HCEC 1CT (cell line): ENCODE data around the gene KRTAP5-10.
"Not testable (repeated sequence)": the region's sequence is repeated elsewhere in the genome, so short reads cannot be mapped to it uniquely, and the experiment has no call there.

ENCODE experiments used
- DNase-seq: peaks from one replicate; pipeline ENCODE4 v3.0.0-alpha.2; 2017

Gene KRTAP5-10

DNA sequence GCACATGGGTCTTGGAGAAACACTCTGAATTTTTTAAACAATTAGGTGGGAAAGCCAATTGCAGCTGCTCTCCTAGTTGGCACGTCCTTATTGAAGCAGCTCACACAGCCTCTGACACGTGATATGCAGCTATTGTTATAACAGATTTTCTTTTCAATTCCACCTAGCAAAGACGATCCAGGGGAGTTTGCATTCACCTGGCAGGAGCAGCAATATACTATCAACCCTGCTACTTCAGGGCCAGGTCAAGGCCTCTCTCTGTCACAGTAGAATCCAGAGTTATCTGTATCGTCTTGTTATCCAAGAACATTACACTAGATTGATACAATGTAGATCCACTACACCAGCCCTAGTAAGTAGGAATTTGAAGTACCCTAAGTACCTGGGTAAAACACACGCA is 9.1 kb downstream of the KRTAP5-10 start:
- DNase-seq: no peak

DNA sequence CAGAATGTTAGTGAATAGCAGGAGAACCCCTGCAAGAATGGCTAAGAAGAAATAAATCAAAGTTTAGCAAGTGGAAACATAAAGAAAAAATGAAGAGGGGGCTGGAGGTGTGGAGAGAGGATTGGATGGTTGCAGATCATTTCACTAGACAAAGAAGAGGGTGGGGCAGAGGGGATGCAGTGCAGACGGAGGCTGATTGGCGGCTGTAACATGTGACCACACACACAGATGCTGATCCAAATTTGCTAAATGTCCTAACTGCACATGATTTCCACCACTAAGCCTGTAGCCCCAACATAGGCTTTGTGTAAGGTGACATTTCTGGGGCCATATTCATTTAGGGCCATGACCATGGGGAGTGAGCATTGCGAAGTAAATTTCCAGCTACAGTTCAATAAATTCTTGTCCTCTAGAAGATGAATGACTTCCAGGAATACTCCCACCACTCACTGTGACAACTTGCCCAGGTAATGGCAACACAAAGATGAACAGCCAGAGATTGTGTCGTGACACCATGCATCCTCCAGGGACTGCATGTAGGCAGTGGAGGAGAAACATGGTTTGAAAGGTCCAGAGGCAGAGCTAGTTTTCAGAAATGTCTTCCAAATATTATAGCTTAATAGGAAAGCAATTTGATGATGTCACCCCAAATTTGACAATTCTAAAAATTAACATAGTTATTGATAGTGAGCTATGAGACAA is 10.5 kb downstream of the KRTAP5-10 start:
- no peak for DNase-seq

DNA sequence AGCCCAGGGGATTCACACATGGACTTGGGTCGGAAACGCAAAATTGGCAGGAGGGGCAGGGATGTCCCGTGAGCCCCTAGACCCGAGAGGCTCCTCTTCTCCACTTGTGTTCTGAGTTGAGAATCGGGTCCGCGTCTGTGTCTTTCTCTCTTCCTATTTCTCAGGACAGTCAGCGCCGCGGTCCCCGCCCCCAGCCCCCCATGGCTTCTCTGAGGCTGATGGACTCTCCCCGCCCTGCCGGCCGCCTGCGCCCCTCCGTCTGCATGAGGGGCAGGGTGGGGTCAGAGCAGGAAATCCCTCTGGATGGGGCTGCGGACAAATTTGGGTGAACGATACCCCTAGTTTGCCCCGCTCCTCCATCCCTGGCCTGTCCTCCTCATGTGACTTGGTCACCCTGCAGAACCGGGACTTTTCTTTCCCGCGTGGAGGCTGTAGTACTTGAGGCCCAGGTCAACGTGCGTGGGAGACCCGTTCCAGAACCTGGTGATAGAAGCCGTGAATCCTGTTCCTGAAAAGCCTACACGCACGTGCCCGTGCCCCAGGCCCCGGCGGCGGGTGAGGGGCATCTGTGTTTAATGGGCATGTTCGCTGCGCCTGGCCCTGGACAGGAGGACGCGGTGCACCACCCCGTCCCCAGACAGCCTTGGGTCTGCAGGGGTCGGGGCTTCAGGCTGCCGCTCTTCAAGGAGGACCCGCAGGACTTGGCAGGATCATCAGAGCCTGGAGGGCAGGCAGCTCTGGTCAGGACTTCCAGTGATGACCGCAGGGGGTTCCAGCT is 11.5 kb downstream of the KRTAP5-10 start:
- DNase-seq: not testable (repeated sequence)

DNA sequence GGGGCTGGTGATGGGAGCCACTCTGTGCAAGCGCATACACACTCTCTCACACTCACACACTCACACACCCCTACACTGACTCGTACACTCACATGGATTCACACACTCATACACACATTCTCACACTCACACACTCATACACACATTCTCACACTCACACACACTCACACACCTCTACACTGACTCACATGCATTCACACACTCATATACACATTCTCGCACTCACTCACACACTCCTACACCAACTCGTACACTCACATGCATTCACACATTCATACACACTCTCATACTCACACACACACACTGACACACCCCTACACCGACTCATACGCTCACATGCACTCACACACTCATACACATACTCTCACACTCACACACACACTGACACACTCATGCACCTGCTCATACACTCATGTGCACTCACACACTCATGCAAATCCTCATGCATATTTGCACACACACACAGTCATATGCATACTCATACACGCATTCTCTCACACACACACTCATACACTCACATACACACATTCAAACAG is 12.2 kb downstream of the KRTAP5-10 start:
- no peak for DNase-seq

DNA sequence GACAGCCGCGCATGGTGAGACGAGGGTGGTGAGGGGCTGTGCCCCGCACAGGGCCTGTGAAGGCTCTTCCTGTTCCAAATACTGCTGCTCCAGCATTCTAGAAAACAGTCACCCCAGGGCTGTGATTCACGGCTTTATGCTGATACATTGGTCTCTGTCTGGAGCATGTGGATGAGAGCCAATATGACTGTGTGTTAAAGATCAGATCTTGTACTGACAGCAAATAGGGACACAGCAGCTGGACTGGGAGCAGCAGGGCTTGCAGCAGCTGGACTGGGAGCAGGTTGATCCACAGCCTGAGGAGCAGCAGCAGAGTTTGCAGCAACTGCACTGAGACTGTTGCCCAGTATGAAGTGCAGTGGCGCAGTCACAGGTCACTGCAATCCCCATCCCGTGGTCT is 14.2 kb downstream of the KRTAP5-10 start:
- not testable (repeated sequence) for DNase-seq

DNA sequence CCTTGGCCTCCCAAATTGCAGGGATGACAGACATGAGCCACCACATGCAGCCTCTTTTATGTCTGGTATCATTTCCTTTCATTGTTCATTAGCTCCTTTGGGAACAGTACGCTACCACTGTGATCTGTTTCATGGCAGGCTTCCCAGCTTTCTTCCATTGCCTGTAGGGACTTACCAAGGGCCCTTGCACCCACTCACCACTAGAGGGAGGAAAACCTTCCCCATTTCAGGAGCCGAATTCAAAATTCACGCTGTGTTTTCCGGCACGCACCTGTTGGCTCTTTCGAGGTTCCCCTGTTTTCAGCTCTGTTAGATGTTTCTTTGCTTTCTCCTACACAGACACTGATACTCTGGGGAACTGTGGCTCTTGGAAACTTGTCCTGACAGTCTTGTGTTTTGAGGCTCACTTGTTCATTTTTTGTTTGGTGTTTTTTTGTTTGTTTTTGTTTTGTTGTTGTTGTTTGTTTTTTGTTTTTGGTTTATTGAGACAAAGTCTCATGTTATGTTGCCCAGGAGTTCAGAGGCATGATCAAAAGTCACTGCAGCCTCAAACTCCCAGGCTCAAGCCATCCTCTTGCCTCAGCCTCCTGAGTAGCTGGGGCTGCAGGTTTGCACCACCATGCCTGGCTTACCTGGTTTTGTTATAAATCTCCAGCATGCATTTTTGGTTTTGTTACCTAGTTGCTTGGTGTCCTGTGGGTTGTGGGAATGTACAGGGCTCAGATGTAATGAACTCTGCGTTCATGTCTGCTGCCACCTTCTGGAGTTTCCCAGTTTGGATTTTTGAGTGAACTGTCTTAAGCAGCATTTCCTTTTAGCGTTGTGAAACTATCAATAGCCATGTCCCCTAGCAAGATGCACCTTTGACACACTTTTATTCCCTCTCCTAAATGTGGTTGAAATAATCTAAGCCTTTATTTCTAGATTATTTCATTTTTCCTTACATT is 15.0 kb downstream of the KRTAP5-10 start:
- DNase-seq: peak; percentile 68

DNA sequence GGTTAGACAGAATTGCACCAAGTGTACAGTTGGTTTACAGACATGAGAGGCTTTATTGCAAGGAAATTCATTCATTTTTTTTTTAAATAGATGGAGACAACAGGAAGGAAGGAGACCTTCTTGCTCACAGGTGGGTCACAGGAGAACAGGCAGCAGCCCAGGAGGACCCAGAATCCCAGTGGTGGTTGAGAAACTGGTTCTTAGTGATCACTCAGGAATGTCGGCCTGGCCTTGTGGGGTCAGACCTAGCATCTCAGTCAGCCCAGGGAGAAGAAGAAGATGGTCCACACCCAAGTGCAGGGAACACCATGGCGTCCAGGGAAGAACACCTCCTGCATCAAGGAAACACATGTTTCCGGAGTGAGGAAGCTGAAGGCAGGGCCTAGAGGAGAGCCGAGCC is 16.5 kb downstream of the KRTAP5-10 start:
- no peak for DNase-seq

DNA sequence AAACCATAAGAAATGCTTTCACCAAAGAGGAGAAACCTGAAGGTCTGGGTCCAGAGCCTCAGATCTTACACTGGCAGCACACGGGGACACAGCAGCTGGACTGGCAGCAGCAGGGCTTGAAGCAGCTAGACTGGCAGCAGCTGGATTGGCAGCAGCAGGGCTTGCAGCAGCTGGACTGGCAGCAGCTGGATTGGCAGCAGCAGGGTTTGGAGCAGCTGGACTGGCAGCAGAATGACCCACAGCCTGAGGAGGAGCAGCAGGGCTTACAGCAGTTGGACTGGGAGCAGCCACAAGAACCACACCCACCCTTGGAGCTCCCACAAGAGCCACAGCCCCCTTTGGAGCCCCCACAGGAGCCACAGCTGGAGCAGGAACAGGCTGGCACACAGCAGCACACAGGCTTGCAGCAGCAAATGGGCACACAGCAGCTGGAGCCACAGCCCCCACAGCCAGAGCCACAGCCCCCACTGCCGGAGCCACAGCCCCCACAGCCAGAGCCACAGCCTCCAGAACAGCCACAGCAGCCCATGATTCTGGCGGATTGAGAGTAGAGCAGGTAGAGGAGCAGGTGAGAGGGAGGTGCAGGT is 17.0 kb downstream of the KRTAP5-10 start, which contains the start of gene KRTAP5-11:
TSS of gene KRTAP5-11 (minus strand) at position 567 of the 587 bp plus-strand sequence. CDS start at position 529, 38 bp downstream.
- DNase-seq: no peak

DNA sequence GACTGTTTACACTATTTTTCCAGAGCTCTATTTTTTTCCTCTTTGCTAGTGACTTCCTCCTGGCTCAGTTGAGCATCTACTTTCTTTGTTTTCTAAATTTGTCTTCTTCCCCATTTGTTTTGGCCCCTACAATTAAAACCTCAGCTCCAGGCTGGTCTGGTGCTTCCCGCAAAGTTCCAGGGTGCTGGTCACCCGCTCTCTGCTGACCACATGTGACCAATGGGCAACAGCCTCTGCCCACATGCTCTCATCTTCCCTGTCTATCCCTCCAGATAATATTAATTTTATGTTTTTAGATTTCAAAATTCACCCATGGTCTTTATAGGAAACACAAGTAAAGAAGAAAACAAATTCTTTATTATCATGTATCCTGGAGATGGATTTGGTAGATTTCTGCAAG is 17.6 kb downstream of the KRTAP5-10 start:
- DNase-seq: not testable (repeated sequence)

DNA sequence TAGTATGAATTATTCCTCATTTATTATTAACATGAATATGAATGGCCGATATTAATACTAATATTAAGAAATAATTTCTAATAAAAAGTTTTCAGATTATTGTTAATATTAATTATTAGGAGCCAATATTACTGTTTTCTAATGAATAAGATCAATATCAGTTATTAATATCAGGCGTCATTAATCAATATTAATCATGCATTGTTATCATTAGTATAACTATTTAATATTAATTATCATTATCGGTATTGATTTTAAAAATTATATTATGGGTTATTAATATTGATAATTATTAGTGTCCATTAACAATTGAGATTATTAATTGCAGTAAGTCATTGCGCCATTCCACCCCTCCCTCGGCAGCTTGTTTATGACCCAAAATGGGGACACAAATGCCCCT is 20.3 kb downstream of the KRTAP5-10 start:
- DNase-seq: not testable (repeated sequence)

DNA sequence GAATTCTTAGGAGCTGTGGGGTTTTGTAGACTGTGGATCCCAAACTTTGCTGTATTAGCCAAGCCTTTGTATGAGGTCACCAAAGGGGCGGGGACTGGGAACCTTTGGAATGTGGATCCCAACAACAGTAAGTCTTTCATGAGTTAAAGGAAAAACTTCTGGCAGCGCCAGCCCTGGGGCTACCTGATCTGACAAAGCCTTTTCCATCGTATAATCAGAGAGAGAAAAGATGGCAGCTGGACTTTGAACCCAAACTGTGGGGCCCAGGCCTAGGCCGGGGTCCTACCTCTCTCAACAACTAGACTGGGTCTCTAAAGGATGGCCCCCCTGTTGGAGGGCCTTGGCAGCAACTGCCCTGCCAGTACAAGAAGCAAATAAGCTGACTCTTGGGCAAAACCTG is 23.0 kb downstream of the KRTAP5-10 start:
- DNase-seq: not testable (repeated sequence)

DNA sequence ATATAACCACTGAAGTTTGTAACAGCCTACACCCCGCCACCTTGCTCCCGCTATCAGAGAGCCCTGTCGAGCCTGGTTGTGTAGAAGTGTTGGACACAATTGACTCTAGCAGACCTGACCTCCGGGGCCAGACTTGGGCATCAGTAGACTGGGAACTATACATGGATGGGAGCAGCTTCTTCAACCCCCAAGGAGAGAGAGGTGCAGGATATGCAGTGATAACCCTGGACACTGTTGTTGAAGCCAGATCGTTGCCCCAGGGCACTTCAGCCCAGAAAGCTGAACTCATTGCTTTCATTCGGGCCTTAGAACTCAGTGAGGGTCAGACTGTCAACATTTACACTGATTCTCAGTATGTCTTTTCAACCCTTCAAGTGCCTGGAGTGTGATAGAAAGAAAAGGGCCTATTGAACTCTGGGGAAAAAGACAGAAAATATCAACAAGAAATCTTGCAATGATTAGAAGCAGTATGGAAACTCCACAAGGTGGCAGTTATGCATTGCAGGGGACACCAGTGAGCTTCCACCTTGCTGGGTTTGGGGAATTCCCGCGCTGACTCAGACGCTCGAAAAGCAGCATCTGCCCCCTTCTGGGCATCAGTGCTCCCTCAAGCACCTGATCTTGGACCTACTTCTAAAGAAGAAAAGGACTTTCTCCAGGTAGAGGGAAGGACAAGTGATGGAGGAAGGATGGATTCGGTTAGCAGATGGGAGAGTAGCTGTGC is 23.6 kb downstream of the KRTAP5-10 start:
- not testable (repeated sequence) for DNase-seq

DNA sequence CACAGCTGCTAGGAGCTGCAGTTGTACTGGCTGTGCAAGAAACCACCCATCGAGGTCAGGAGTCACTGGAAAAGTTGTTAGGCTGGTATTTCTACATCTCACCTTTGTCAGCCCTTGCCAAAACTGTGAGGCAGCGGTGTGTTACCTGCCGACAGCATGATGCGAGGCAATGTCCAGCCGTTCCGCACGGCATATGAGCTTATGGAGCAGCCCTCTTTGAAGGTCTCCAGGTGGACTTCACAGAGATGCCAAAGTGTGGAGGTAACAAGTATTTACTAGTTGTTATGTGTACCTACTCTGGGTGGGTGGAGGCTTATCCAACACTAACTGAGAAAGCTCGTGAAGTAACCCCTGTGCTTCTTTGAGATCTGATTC is 24.2 kb downstream of the KRTAP5-10 start:
- DNase-seq: not testable (repeated sequence)

DNA sequence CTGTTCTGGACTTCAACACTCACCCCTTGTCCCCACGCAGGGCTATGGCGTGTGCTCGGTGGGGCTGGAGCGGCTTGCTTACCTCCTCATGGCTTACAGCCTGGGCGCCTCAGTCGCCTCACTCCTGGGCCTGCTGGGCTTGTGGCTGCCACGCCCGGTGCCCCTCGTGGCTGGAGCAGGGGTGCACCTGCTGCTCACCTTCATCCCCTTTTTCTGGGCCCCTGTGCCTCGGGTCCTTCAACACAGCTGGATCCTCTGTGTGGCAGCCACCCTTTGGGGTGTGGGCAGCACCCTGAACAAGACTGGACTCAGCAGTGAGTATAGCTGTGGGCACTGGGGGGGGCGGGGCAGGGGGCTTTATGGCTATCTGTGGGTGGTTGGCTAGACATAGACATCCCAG is 37.9 kb downstream of the KRTAP5-10 start:
- DNase-seq: not testable (repeated sequence)

DNA sequence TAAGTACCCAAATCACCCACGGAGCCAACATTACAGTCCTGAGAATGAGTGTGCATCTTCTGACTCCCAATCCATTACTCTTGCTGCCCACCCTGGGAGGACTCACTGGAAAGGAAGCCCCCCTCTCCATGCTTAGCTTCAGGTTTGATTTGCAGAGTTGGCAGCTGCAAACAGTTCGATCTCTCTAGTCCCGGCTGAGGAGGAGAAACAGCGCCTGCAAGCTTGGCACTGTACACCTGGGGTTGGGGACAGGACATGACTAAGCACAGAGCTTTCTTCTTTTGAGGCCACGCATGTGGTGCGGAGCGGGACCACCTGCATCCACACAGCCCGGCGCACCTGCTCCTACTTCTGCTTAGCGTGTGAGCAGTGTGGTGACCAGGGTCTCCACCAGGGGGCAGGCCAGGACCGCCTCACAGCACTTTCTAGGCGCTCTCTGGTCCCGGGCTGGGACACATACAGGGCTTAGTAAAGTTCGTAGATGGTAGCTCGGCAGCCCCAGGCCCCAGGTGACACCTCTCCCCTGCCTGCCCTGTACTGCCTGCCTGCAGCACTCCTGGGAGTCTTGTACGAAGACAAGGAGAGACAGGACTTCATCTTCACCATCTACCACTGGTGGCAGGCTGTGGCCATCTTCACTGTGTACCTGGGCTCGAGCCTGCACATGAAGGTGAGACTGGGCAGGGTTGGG is 39.6 kb downstream of the KRTAP5-10 start:
- DNase-seq: not testable (repeated sequence)

DNA sequence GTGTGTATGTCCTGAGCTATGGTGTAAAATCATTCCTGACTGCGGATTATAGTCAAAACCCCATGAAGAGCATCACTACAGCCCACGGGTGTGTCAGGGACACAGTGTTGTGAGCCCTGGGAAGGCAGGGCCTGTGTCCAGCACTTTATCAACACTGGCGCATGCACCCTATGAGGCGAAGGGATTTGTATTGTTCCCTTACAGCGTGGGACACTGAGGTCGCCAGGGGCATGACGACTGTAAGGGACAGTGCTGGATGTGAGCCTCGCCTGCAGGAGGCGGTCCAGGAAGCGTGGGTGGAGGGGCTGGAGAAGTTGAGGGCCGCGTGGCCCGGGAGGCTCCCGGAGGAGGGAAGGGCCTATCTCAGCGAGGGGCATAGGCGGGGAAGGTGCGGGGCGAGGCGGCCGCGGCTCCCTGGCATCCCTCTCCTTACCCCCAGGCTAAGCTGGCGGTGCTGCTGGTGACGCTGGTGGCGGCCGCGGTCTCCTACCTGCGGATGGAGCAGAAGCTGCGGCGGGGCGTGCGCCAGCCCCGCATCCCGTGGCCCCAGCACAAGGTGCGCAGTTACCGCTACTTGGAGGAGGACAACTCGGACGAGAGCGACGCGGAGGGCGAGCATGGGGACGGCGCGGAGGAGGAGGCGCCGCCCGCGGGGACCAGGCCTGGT is 41.6 kb downstream of the KRTAP5-10 start:
- not testable (repeated sequence) for DNase-seq

DNA sequence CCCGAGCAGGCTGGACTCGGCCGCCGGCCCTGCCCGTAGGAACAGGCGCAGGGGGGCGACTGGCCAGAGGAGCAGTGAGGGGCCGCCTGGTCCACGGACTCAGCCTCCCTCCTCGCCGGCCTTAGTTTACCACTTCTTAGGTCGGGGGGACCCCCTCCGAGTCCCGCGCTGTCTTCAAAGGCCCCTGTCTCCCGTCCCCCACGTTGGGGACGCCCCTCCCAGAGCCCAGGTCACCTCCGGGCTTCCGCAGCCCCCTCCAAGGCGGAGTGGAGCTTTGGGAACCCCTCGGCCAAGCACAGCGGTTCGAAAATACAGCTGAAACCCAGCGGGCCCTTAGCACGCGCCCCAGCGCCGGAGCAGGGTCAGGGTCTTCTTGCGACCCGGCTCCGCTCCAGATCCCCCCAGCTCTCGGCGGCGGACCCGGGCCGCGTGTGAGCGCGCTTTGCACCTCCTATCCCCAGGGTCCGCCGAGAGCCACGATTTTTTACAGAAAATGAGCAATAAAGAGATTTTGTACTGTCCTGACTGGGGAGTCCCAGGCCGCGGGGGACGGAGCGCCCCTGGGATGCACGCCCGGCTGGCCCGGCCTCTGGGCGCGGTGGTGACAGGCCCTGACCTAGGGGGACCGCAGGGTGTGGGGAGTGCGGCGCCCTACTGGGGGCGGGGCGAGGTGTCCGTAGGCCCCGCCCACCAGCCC is 42.3 kb downstream of the KRTAP5-10 start:
- DNase-seq: not testable (repeated sequence)

DNA sequence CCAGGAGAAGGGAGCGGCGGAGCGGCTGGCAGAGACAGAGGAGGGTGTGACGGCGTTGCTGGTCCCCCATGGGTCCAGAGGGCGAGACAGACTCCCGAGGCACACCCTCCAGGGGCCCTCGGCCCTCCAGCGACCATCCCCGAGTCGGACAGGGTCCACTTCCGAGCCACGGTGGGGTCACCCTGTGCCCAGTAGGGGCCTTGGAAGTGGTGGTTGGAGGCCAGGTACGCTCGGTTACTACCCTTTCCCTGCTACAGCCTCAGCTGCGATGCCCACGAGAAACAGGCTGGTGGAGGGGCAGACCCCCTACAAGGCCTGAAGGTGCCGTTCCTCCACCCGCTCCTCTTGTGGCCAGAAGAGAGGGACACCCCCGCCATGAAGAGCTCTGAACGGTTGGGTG is 42.9 kb downstream of the KRTAP5-10 start:
- not testable (repeated sequence) for DNase-seq

DNA sequence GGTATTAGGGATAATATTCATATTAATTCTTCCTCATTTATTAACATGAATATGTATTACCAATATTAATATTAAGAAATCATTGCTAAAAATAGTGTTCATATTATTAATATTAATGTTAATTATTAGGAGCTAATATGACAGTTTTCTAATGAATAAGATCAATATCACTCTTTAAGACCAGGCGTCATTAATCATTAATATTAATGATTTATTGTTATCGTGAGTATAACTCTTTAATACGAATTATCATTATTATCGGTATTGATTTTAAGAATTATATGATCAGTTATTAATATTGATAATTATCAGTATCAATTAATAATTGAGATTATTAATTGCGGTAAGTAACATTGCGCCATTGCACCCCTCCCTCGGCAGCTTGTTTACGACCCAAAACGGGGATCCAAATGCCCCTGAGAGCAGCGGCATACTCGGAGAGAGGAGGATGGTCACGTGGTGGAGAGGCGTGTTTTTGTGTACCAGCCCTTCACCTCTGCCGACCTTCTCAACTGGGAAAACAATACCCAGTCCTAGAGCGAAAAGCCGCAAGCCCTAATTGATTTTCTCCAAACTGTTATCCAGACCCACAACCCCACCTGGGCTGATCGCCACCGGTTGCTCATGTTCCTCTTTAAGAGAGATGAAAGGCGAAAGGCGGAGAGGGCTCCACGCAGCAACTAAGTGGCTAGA is 46.0 kb downstream of the KRTAP5-10 start:
- not testable (repeated sequence) for DNase-seq
